ENCODE data around the gene DOCK1.

The DOCK1 gene

DNA sequence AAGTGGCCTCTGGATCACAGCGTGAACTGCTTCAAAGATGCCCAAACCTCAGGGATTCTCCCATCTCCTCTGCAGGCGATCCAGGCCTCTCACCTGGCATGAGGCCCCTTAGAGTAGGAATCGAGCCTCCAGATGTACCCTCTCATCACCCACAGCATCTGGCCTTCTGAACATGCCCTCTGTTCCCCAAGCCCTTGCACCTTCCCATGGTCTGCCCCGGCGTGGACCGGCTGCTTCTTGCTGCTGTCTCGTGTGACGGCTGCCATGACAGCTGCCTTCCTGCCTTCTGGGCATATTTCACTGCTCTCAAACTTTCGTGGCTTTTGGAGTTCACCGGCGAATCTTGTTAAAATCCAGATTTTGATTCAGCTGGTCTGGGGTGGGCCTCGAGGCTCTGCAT lies 486.6 kb downstream of the DOCK1 start:
- TF ChIP-seq ZFX (IDR thresholded peaks at IDR 0.05; ENCODE audit: borderline replicate concordance) (no peak), CTCF (IDR thresholded peaks at IDR 0.05) (no peak)
- no peak overlapping the region for H3K27ac ChIP-seq

GRCh38 chr10:127392351-127393235 lies 487.4 kb downstream of the DOCK1 start:
- TF ChIP-seq CTCF (IDR thresholded peaks at IDR 0.05) (no peak), ZFX (IDR thresholded peaks at IDR 0.05; ENCODE audit: borderline replicate concordance) (no peak)
- no peak overlapping the region for H3K27ac ChIP-seq

GRCh38 chr10:127398140-127398970 lies 493.1 kb downstream of the DOCK1 start:
- no peak overlapping the region for H3K27ac ChIP-seq
- TF ChIP-seq CTCF (IDR thresholded peaks at IDR 0.05): no peak
- no peak for TF ChIP-seq ZFX (IDR thresholded peaks at IDR 0.05; ENCODE audit: borderline replicate concordance)

GRCh38 chr10:127398971-127399365 lies 493.7 kb downstream of the DOCK1 start:
- no peak for TF ChIP-seq CTCF (IDR thresholded peaks at IDR 0.05)
- no peak overlapping the region for H3K27ac ChIP-seq

DNA sequence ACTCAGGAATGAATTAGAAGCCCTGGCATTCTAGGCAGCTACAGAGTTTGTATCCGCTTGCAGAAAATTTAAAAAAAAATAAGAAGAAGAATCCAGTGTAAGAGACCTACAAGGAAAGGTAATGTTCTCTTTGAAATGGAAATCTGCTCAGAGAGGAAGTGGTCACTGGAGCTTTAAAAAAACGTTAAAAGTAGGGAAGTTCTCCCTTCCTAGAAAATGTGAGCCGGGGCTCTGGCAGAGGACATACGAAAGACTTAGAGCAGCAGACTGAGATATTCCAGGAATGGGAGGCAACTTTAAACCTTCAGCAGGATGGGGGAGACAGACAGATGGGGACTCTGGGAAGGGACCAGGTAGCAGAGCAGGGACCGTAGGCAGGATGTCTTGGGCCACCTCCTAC lies 494.4 kb downstream of the DOCK1 start:
- H3K27ac ChIP-seq: no peak overlapping the region
- no peak for TF ChIP-seq CTCF (IDR thresholded peaks at IDR 0.05)

GRCh38 chr10:127400216-127400615 lies 495.0 kb downstream of the DOCK1 start:
- no peak overlapping the region for H3K27ac ChIP-seq
- TF ChIP-seq ZFX (IDR thresholded peaks at IDR 0.05; ENCODE audit: borderline replicate concordance) (no peak), CTCF (IDR thresholded peaks at IDR 0.05) (no peak)

All from 22Rv1 (cell line).